T-cell (primary cell): Measurements from ENCODE around the gene S100A2. TPM values are rescaled to one million over a fixed set of nuclear protein-coding genes. Genes with fewer than 3 reads are reported as not detected.
A peak's percentile ranks its signal among the peaks of the same experiment; 100 is the strongest.

Experiments used
- ATAC-seq, 4 experiments: fragments of 200-7000 bp in 3 of 4; fragments of 150-1000 bp in 1 of 4; cut with Tn5 transposase; replicated peaks in 1 of 4; 1 replicate in 3 of 4; 2 replicates in 1 of 4; pipeline ENCODE4 v1.10.0; 2021; ENCODE audit warnings: moderate library complexity in 3 of 4, mild to moderate bottlenecking in 2 of 4, moderate number of reproducible peaks in 1 of 4
- CTCF ChIA-PET, 2 donors: fragments of 300-600 bp; sonication (Branson Sonifier 250); formaldehyde crosslinking; loops; one replicate each; lab custom pipeline; 2022; ENCODE audit warnings: antibody characterized with exemption in 2 of 2; lab: Charles Lee
- POLR2A ChIA-PET, 2 donors: fragments of 300-600 bp; sonication (Branson Sonifier 250); formaldehyde crosslinking; loops; one replicate each; lab custom pipeline; 2022; ENCODE audit warnings: antibody characterized with exemption in 2 of 2; lab: Charles Lee
- DNase-seq, 35 experiments: peaks; one replicate each; pipeline versions ENCODE4 v3.0.0 to v3.0.0-alpha.2; 2013 to 2023
- H3K27ac ChIP-seq: one replicate; pipeline ENCODE4 v1.5.1; 2013; ENCODE audit warnings: low read length
- H3K27me3 ChIP-seq, 2 experiments: replicated peaks in 1 of 2; 1 replicate in 1 of 2; 2 replicates in 1 of 2; pipeline versions ENCODE4 v1.6.1 to v1.7.0; 2013; ENCODE audit warnings: low read length in 1 of 2, mixed read lengths in 1 of 2; ENCODE audit not compliant: control insufficient read depth in 2 of 2, insufficient read depth in 2 of 2; ENCODE audit errors: extremely low read depth in 1 of 2
- H3K36me3 ChIP-seq, 2 donors: 1 replicate in 1 of 2; 2 replicates in 1 of 2; pipeline versions ENCODE4 v1.6.1 to v1.7.0; 2013; ENCODE audit warnings: low read length in 1 of 2; ENCODE audit not compliant: control insufficient read depth in 2 of 2, insufficient read depth in 1 of 2; ENCODE audit errors: extremely low read depth in 1 of 2
- H3K4me1 ChIP-seq, 2 experiments: 1 replicate in 1 of 2; 2 replicates in 1 of 2; pipeline versions ENCODE4 v1.6.1 to v1.7.0; 2013; ENCODE audit warnings: low read length in 2 of 2, mixed read lengths in 1 of 2; ENCODE audit not compliant: insufficient read depth in 2 of 2, control insufficient read depth in 1 of 2; ENCODE audit errors: extremely low read depth in 1 of 2
- H3K4me3 ChIP-seq, 2 donors: 1 replicate in 1 of 2; 2 replicates in 1 of 2; pipeline versions ENCODE4 v1.5.1 to v1.7.0; 2013; ENCODE audit warnings: mild to moderate bottlenecking in 2 of 2, low read length in 1 of 2, moderate library complexity in 1 of 2; ENCODE audit not compliant: control insufficient read depth in 1 of 2; ENCODE audit errors: extremely low read depth in 1 of 2
- H3K9me3 ChIP-seq: 2 replicates; pipeline ENCODE4 v1.7.0; 2013
- H3K27ac Mint-ChIP-seq, 2 donors: one replicate each; pipeline ENCODE4 v1.8.0; 2020 to 2021; ENCODE audit warnings: mild to moderate bottlenecking in 2 of 2, mixed read lengths in 2 of 2
- H3K27me3 Mint-ChIP-seq, 2 donors: one replicate each; pipeline ENCODE4 v1.8.0; 2021 to 2022; ENCODE audit warnings: mixed read lengths in 2 of 2
- H3K36me3 Mint-ChIP-seq: one replicate; pipeline ENCODE4 v1.8.0; 2021; ENCODE audit warnings: mixed read lengths
- H3K4me1 Mint-ChIP-seq, 3 donors: one replicate each; pipeline ENCODE4 v1.8.0; 2020 to 2022; ENCODE audit warnings: mixed read lengths in 3 of 3, mild to moderate bottlenecking in 1 of 3
- H3K4me3 Mint-ChIP-seq, 3 donors: one replicate each; pipeline ENCODE4 v1.8.0; 2020 to 2022; ENCODE audit warnings: mild to moderate bottlenecking in 3 of 3, mixed read lengths in 3 of 3, moderate library complexity in 3 of 3
- H3K9me3 Mint-ChIP-seq, 3 donors: one replicate each; pipeline ENCODE4 v1.8.0; 2020 to 2022; ENCODE audit warnings: mixed read lengths in 3 of 3
- WGBS: methylation state at CpG from one replicate; pipeline ENCODE4 v1.1.5; 2013; ENCODE audit warnings: missing lambda C conversion rate; ENCODE audit not compliant: insufficient coverage; 5-methylcytosine and 5-hydroxymethylcytosine counted together
- total RNA-seq, 35 experiments: library from RNA in 6 of 35; stranded (reverse) in 6 of 35; fragments of 120-200 nt in 1 of 35; gene quantifications; one replicate each; pipeline versions ENCODE4 v1.2.1 to v1.2.4 and lab custom pipeline; 2013 to 2026

S100A2 gene
- total RNA-seq, 5 donors from 2014 or later (not counting 1 experiment from before 2014, with no cell fraction given) = 0.66 TPM; not detected in 4

DNA sequence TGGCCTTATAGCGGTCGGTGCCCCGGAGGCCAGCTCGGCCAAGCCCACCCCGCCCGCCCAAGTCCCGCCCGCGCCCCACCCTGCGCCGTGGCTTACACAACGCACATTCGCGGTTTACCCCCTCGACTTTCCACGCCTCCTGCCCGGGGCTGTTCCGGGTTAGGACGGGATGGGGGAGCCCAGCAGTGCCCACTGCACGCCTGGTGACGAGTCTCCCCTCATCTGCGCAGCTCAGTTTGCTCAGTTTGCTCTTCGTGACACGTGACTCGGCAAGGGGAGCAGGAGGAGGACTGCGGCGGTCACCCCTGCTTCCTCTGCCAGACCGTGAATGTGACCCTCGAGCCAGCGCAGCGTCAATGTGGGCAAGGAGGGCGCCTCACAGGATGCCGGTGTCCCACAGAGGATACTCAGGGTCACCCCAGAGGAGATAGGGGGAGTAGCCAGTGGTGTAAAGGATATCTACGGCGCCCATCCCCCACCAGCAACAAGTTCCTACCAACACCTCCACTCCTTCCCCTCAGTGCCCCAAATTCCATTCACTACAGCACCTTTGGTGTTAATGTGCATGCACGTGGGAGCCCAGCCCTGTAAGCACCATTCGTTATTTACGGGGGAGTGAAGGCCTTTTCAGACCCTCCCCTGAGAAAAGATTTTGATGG lies 29.5 kb downstream of the S100A2 start:
- Mint-ChIP-seq H3K27me3 (no peaks in the 10 kb centered on the region), H3K9me3 (no peaks in the 10 kb centered on the region), H3K36me3 (peaks cover 17% of the 10 kb centered on the region), H3K4me1 (peaks cover 73 to 88% (median 82%) of the 10 kb centered on the region in 3 donors), H3K4me3 (peak overlapping the region; percentile 90 to 94 (median 94)), H3K27ac (peak overlapping the region; percentile 99)
- 0% methylated on average over 28 of the region's 38 CpGs for WGBS
- DNase-seq = peak; percentile 68 to 90 (median 83)
- Histone ChIP-seq H3K27ac (peak overlapping the region; percentile 96), H3K9me3 (no peaks in the 10 kb centered on the region), H3K36me3 (peaks cover 3 to 14% of the 10 kb centered on the region in 2 donors), H3K27me3 (no peaks in the 10 kb centered on the region), H3K4me1 (peaks cover 46 to 76% of the 10 kb centered on the region in 2 experiments), H3K4me3 (peak overlapping the region; percentile 86 to 94)
- POLR2A ChIA-PET = interaction anchor here (0.5 to 2.8 kb wide), 4 partner anchors 9 to 136 kb away, joined by 3 to 14 read pairs (median 7); partner anchors contain the start of genes S100A2 (in 1 of the 2) and S100A4 (in 1 of the 2)
- CTCF ChIA-PET = interaction anchor here (0.5 to 2.7 kb wide), 6 partner anchors 10 to 1255 kb away, joined by 3 to 28 read pairs (median 5); partner anchors contain the start of gene S100A4 (in 1 of the 2)
- peak; percentile 74 to 86 (median 78) for ATAC-seq

DNA sequence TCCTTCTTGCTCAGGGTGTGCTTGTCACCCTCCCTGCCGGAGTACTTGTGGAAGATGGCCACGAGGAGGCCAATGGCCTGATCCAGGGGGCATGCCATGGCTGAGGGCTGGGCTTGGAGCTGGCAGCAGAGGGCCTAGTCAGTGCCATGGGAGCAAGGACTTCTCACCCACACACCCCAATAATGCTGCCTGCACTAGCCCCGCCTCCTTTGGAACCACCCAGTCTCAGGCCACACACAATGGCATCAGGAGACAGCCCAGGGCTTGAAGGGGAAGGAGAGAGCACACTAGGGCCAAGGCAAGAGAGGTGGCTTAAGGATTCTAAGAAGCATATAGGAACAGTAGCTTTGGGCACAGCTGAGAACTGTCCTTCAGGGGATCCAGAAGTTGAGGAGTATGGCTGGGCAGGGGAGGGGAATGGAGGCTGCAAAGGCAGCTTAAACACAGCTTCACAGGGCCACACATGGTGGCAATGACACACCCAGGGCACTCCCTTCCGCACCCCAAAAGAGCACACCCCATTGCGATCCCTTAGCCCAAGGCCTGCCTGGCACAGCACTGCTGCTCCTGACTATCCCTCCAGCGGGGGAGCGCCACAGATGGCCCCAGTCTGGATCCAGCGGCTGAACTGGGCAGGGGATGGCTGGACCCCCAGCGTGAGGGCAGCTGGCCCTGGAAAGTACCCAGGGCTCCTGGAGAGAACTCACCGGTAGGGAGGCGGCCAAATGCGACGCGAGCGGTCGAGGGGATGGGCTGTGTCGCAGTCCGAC lies 30.2 kb downstream of the S100A2 start, which contains the start of gene S100A6:
Gene S100A6 (minus strand): TSS at position 750 of the 770 bp plus-strand sequence. CDS start 652 bp downstream, at position 98.
- DNase-seq = peak in 31 of 35 experiments; percentile 8 to 62 (median 27)
- ChIA-PET POLR2A (interaction anchor here (0.5 to 2.8 kb wide), 5 partner anchors 10 to 836 kb away, joined by 3 to 14 read pairs (median 6); partner anchors contain the start of genes S100A2 (in 1 of the 2) and S100A4 (in 1 of the 2)), CTCF (interaction anchor here (0.5 to 2.7 kb wide), 8 partner anchors 9 to 1256 kb away, joined by 3 to 28 read pairs (median 5); partner anchors contain the start of gene S100A4 (in 1 of the 2))
- Histone ChIP-seq H3K9me3 (no peaks in the 10 kb centered on the region), H3K27ac (peak within 1 kb of the TSS; percentile 96), H3K36me3 (peaks cover 3 to 14% of the 10 kb centered on the region in 2 donors), H3K4me3 (peak within 1 kb of the TSS; percentile 86 to 94), H3K27me3 (no peaks in the 10 kb centered on the region), H3K4me1 (peaks cover 39 to 69% of the 10 kb centered on the region in 2 experiments)
- peak; percentile 54 to 70 (median 66) for ATAC-seq
- no peaks in the 10 kb centered on the region for H3K9me3 Mint-ChIP-seq
- peak within 1 kb of the TSS; percentile 99 for H3K27ac Mint-ChIP-seq
- H3K27me3 Mint-ChIP-seq = no peaks in the 10 kb centered on the region
- WGBS = 8% methylated on average over 16 of the region's 18 CpGs
- peaks cover 69 to 86% (median 81%) of the 10 kb centered on the region in 3 donors for H3K4me1 Mint-ChIP-seq
- H3K4me3 Mint-ChIP-seq = peak within 1 kb of the TSS; percentile 90 to 94 (median 94)
- H3K36me3 Mint-ChIP-seq = peaks cover 17% of the 10 kb centered on the region

DNA sequence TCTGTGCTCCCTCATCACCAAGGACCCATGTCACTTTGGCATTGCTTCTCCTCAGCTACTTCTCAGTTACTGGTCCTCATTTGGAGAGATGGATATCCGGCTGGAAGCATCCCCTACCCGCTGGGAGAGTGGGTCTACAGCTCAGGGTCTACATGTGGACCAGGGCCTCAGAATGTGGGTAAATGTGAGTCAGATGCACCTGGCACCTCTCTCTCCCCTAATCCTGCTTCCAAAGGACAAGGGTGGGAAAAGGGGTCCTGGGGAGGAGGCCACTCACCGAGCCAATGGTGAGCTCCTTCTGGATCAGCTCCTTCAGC lies 30.8 kb downstream of the S100A2 start:
- H3K27me3 Mint-ChIP-seq = no peaks in the 10 kb centered on the region
- peaks cover 3 to 14% of the 10 kb centered on the region in 2 donors for H3K36me3 ChIP-seq
- H3K27ac ChIP-seq = peak overlapping the region; percentile 96
- peak overlapping the region; percentile 86 to 94 for H3K4me3 ChIP-seq
- peak overlapping the region; percentile 90 to 94 (median 94) for H3K4me3 Mint-ChIP-seq
- no peak for DNase-seq
- no CpG with 5 or more reads among the region's 3 CpGs for WGBS
- POLR2A ChIA-PET = interaction anchor here (0.6 to 2.8 kb wide), 3 partner anchors 10 to 836 kb away, joined by 4 to 14 read pairs (median 8); partner anchors contain the start of genes S100A2 (in 1 of the 2) and S100A4 (in 1 of the 2)
- peak overlapping the region; percentile 91 to 97 for H3K27ac Mint-ChIP-seq
- peaks cover 17% of the 10 kb centered on the region for H3K36me3 Mint-ChIP-seq
- peaks cover 34 to 63% of the 10 kb centered on the region in 2 experiments for H3K4me1 ChIP-seq
- CTCF ChIA-PET = interaction anchor here (0.6 to 2.7 kb wide), 5 partner anchors 10 to 38 kb away, joined by 4 to 28 read pairs (median 6); partner anchors contain the start of gene S100A4 (in 1 of the 2)
- H3K9me3 Mint-ChIP-seq = no peaks in the 10 kb centered on the region
- no peaks in the 10 kb centered on the region for H3K9me3 ChIP-seq
- no peaks in the 10 kb centered on the region for H3K27me3 ChIP-seq
- ATAC-seq = no peak
- H3K4me1 Mint-ChIP-seq = peaks cover 64 to 83% (median 77%) of the 10 kb centered on the region in 3 donors

DNA sequence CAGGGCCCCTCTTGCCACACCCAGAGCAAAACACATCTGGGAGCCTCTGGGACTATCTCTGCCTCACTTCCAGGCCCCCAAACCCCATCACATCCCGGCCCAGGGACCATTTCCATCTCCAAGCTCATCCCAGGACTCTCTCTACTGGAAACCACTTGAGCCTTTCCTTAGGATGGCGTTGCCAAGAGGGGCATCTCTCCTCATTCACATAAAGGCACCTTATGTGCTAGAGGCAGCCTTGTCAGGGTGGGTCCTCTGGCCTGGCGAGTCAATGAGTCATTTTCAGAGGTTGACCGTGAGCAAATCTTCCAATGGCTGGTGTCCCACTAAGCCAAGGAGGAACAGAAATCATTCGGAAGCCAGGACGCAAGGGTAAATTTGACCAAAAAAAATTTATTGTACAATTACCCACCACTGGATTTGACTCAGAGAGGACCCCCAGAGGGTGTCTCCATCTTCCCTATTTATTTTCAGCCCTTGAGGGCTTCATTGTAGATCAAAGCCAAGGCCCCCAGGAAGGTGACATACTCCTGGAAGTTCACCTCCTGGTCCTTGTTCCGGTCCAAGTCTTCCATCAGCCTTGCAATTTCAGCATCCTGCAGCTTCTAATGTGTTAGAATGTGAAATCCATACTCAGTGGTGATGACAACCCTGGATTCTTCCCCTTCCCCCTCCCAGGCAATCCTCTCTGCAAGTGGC lies 31.3 kb downstream of the S100A2 start:
- ATAC-seq (no peak), DNase-seq (no peak)
- Mint-ChIP-seq H3K4me1 (peaks cover 59 to 78% (median 72%) of the 10 kb centered on the region in 3 donors), H3K27ac (peak overlapping the region; percentile 91 to 97), H3K9me3 (no peaks in the 10 kb centered on the region), H3K4me3 (peak overlapping the region; percentile 90 to 94 (median 94)), H3K27me3 (no peaks in the 10 kb centered on the region), H3K36me3 (peaks cover 20% of the 10 kb centered on the region)
- H3K4me3 ChIP-seq = peak overlapping the region; percentile 86 to 94
- H3K4me1 ChIP-seq = peaks cover 33 to 58% of the 10 kb centered on the region in 2 experiments
- no peaks in the 10 kb centered on the region for H3K9me3 ChIP-seq
- CTCF ChIA-PET = interaction anchor here (0.6 to 2.8 kb wide), 8 partner anchors 10 to 220 kb away, joined by 3 to 28 read pairs (median 6); partner anchors contain the start of gene S100A4 (in 1 of the 2)
- peaks cover 3 to 14% of the 10 kb centered on the region in 2 donors for H3K36me3 ChIP-seq
- H3K27ac ChIP-seq = peak overlapping the region; percentile 96
- POLR2A ChIA-PET = interaction anchor here in 1 of 2 donors (2.8 kb wide), 1 partner anchor 11 kb away, joined by 14 read pairs; the partner anchor contains the start of gene S100A4
- no peaks in the 10 kb centered on the region for H3K27me3 ChIP-seq
- WGBS = 89% methylated on average over 6 of the region's 7 CpGs

- DNase-seq (peak in 1 of 35 experiments; percentile 31), ATAC-seq (no peak)
- H3K4me3 Mint-ChIP-seq = peak overlapping the region; percentile 90 to 94 (median 94)
- 65% methylated on average over 6 of the region's 13 CpGs for WGBS
- Histone ChIP-seq H3K4me1 (peaks cover 33 to 58% of the 10 kb centered on the region in 2 experiments), H3K9me3 (no peaks in the 10 kb centered on the region), H3K27ac (peak overlapping the region; percentile 96), H3K27me3 (no peaks in the 10 kb centered on the region), H3K4me3 (peak overlapping the region in 1 of 2 donors; percentile 21), H3K36me3 (peaks cover 3 to 14% of the 10 kb centered on the region in 2 donors)
- no peaks in the 10 kb centered on the region for H3K27me3 Mint-ChIP-seq
- peaks cover 57 to 79% (median 70%) of the 10 kb centered on the region in 3 donors for H3K4me1 Mint-ChIP-seq
- H3K36me3 Mint-ChIP-seq = peaks cover 26% of the 10 kb centered on the region
- ChIA-PET POLR2A (interaction anchor here (1.1 to 1.9 kb wide), 2 partner anchors 35 to 100 kb away, joined by 3 to 7 read pairs; partner anchors contain the start of gene CHTOP (in 1 of the 2)), CTCF (interaction anchor here (0.5 to 3.2 kb wide), 15 partner anchors 7 to 221 kb away, joined by 3 to 35 read pairs (median 8); partner anchors contain the start of genes S100A4 (in 2 of the 2), CHTOP (in 1 of the 2) and S100A5 (in 1 of the 2))
- H3K9me3 Mint-ChIP-seq = no peaks in the 10 kb centered on the region
- H3K27ac Mint-ChIP-seq = peak overlapping the region; percentile 91 to 97
Measured at GRCh38 chr1:153533689-153534201, 31.9 kb downstream of the S100A2 start.
